GM11168 (cell line): ENCODE measurements around the gene CACNG4.

Source experiments
- in situ Hi-C: fragments of 300-500 bp; cut with MboI; formaldehyde crosslinking; loops from one replicate; pipeline ENCODE4 v1.12.0; 2022; ENCODE audit warnings: low sequenced_read_pairs; ENCODE audit not compliant: unreplicated experiment

Gene CACNG4

DNA sequence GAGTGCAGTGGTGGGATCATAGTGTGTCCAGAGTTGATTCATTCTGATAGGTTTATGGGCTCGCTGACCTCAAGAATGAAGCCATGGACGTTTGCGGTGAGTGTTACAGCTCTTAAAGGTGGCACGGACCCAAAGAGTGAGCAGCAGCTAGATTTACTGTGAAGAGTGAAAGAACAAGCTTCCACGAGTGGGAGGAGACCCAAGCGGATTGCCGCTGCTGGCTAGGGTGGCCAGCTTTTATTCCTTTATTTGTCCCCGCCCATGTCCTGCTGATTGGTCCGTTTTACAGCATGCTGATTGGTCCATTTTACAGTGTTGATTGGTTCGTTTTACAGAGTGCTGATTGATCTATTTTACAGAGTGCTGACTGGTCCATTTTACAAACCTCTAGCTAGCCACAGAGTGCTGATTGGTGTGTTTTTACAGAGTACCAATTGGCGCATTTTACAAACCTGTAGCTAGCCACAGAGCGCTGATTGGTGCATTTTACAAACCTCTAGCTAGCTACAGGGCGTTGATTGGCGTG is 17.5 kb downstream of the CACNG4 start:
- in situ Hi-C loops, result no loop called here

DNA sequence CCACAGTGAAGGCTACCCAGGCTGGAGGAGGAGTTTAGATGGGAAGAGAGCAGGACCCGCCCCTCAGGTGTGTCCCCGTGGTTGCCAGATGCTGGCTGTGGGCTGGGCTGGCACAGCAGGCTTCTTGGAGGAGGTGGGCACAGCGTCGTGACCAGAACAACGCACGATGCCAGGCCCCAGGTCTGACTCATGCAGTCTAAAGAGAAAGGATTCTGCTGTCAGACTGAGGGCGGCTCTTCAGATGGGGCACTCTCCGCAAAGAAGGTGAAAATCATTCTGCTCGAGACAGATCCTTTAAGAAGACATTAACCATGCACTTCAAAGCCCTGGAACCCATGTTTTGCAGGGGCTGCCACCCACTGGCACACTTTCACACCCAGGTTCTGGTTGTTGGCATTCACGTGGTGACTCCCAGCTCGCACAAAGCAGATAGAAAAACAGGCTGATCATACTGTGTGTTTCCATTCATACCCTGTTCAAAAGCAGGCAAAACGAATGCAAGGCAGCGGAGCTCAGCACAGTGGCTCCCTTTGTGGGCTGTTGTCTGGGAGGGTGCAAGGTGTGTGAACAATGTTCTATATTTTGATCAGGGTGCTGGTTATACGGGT is 19.0 kb downstream of the CACNG4 start:
- in situ Hi-C loops, result no loop called here

DNA sequence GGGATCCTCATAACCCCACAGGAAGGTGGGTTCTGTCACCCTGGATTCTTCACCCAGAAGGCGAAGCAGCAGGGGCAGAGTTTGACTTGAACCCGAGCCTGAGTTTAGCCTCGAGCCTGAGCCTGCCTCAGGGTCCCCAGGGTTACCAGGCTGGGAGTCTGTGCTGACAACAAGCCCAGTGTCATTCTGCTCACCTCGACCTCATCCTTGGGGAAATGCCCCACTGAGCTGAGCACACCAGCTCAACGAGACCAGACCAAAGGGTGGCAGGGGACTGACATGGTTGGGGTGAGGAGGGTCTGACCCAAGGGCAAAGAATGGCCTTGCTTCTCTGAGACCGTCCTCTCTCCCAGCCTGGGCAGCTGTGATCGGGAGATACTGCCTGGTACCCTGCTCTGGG is 20.2 kb downstream of the CACNG4 start:
- in situ Hi-C loops, result no loop called here

DNA sequence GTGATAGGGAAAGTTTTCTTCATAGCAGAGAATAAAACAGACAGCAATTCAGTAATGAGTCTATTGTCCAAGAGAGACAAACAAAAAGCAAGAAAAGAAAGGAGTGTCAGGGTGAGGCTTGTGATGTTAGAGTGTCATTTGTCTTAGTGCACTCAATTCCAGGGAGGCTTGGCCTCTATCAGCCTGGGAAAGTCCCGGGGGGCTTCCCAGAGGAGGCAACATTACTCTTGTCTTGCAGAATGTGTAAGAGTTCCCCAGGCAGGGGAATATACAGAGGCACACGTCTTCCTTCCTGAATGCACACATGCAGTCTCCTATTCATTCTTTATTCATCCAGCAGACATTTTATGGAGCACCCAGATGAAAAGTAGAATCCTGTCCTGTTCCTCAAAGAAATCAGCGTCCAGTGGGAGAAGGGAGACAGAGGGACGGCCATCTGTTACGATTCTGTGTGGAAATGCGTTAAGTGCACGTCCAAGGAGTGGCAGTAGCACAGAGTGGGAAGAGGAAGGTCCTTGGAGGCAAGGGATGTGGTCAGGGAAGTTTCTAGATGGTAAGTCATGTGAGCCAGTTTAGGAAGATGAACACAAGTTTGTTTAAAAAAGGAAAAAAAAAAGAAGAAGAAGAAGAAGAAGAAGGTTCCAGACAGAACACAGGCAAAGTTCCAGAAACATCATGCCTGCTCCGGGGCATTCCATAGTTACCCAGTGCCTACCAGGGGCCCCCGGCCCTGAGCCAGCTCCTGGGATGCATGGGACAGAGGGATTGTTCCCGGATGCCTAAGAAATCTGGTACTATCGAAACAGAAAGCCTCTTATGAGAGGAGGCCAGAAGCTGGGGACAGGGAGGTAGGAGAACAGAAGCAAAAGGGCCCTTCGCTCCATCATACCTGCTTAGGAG is 21.1 kb downstream of the CACNG4 start:
- in situ Hi-C loops, result no loop called here

DNA sequence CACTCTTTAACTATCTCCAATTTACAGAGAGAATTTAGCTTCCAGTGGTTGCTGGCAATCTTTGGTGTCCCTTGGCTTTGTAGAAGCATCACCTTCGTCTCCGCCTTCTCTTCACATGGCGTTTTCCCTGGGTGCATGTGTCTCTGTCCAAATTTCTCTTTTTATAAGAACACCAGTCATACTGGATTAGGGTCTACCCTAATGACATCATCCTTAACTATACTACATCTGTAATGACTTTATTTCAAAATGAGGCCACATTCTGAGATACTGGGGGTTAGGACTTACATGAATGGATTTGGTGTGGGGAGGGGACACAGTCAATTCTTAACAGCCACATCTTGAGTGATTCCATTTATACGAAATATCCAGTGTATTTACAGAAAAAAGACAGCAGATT is 22.2 kb downstream of the CACNG4 start:
- in situ Hi-C loops, result no loop called here

DNA sequence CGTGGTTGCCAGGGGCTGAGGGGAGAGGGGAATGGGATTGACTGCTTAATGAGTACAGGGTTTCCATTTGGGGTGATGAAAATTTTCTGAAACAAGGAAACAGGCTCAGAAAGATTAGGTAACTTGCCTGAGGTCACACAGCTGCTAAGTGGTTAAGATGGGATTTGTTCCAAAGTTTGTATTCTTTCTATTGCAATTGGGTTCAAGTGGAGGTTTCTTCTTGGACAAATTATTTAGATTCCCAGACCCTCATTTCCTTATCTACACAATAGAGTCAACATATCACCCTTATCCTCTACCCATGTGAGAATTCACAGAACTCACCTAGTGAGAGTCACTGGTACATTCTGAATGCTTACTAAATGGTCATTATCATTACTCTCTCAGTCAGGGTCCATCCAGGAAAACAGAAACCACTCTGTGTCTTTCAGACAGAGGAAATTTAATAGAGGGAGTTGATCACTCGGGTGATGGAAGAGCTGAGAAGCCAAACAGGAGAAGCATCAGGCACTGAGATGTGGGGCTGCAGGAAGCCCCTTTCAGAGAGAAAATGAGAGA is 22.6 kb downstream of the CACNG4 start:
- in situ Hi-C loops, result no loop called here

DNA sequence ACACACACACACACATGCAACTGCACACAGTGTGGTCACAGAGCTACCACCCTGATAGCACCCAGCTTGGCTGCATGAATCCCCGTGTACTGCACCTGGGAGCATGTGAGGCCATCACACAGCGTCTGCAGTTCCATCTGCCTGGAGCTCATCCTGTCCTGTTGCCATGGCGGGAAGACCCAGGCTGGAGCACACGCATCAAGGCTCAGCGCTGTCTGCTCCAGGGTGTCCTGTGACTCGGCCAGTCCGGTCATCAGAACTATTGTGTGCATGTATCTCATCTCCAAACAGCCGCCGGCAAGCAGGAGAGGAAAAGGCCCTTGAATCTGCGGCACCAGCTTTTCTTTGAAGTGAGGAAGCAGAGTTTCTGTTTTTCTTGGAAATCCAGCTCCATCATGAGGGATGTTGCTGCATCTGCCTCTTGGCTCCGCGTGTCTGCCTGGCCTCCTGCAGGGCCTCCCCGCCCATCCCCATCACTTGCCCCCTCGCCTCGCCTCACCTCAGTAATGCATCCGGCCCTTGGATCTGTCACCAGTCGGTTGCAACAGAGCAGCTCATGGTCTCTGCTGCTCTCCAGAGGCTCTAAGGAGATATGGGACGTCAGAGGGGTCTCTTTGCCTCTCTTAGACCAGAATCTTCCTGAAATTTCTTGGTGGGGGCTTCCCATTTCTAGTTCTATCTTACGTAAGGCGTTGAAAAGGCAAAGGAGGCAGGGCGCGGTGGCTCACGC is 23.7 kb downstream of the CACNG4 start:
- in situ Hi-C loops, result no loop called here

DNA sequence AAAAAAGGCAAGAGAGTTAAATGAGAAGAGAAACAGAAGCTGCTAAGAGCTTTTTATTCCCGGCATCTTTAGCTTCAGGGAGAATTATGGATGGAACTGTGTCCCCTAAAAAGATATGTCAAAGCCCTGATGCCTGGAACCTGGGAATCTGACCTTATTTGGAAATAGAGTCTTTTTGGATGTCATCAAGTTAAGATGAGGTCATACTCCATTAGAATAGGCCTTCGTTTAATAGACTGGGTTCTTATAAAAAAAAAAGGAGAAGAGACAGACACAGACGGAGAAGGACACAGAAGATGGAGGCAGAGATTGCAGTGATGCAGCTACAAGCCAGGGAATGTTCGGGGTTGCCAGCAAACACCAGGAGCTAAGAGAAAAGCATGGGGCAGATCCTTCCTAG is 24.6 kb downstream of the CACNG4 start:
- in situ Hi-C loops, result no loop called here

DNA sequence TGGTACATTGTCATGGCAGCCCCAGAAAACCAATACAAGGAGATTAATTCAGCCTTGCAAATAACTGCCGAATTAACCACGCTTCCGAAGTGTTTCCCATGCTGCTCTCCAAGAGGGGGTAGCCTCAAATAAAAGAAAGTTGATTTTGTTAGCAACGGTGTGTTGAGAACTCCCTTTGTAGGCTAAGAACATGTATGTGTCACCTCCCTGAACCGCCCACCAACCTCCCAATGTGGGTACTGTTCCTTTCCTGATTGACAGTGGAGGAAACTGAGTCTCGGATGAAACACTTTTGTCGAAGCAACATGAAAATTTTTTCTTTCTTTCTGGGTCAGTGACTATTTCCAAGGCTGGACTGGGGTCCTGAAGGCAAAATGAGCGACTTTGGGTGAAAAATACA is 25.1 kb downstream of the CACNG4 start:
- in situ Hi-C loops, result no loop called here

DNA sequence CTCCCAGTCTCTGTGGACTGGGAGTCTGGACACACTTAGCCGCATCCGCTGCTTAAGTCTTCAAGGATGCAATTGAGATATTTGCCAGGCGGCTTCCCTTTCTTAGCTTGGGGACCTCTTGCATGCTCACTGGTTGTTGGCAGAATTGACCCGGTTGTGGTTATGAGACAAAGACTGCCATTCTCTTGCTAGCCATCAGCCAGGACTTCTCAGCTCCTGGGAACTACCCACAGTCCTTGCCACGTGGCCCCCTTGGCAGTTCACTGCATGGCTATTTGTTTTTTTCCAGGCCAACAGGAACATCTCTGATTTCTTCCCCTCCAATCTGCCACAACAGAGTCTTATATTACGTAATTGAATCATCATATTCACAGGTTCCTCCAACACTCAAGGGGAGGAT is 25.5 kb downstream of the CACNG4 start:
- in situ Hi-C loops, result no loop called here

DNA sequence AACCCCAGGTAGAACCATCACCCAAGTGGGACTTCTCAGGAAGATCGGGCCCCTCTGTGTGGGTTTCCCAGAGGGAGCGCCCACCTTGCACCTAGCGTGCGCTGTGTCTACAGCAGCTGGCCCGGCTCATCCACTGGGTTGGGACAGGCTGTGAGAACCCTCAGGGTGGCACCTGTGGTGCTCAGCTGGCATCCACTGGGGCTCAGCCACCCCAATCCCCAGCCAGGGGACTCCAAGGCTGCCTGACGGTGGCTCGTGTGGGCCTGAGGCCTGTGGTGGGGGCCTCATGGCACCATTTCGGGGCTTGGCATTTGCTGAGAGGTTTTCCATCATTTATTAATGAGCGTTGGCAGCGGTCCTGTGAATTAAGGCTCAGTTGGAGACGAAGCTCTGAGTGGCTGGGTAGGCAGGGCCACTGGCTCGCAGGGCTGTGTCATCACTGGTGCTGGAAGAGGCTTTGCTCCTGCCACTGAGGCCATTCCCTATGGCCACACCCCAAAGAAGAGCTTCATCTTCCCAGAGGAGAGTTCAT is 28.5 kb downstream of the CACNG4 start:
- in situ Hi-C loops, result no loop called here

DNA sequence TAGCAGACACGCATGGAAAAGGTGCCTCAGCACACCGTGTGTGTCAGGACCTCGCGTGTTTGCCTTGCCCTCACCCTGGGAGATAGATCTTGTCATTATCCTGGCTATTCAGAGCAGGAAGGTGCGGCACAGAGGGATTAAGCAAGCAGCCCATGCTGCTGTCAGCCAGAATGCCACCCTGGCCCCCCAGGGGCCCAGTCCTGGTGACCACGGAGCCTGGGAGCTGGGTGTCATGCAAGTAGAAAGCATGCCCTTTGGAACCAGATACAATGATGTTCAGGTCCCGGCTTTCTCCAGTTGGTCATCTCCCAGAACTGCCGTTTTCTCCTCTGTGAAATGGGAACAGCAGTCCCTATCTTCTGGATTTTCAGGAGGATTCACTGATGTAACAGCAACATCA is 29.9 kb downstream of the CACNG4 start:
- in situ Hi-C loops, result no loop called here

DNA sequence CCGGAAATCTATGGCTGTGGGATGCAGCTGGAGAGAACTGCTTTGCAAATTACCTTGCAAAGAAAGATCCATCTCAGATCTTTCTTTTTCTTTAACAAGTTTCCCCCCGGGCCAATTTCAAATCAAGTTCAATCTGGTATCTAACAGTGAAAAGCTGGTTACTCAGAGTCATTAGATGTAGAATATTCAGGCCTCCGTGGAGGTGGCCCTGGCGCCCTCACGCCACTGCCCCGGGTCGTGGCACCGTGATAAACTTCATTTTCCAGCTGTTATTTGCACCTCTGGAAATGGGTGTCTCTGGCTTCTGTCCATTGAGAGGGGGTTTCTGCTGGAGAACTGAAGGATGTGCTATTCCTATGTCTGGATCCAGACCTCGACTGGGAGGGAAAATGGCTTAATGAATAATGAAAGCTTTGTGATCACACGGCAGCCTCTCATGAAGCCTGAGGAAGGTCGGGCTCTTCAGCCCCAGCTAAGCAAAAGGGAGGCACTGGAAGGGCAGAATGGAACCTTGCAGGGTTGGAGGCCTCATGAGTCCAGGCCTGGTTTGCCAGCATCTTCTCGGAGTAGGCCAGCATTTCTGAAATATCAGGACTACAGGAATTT is 30.5 kb downstream of the CACNG4 start:
- in situ Hi-C loops, result no loop called here

DNA sequence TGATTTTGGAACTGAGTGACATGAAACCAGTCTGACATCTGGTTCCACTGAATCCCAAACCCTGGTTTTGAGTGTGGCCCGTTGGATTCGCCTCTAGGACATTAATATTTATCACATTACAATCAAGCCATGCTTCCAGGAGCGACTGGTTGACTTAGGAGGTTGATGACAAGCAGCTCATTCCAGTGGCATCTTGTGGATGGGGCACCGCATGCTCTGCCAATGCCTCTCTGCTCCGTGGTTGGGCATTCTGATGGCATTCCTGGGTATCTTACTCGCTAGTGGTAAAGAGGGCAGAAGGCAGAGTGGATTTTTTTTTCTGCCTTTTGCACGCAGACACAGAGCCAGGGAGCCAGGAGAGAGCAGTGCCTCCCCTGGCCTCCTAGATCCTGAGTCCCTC is 31.4 kb downstream of the CACNG4 start:
- in situ Hi-C loops, result no loop called here

DNA sequence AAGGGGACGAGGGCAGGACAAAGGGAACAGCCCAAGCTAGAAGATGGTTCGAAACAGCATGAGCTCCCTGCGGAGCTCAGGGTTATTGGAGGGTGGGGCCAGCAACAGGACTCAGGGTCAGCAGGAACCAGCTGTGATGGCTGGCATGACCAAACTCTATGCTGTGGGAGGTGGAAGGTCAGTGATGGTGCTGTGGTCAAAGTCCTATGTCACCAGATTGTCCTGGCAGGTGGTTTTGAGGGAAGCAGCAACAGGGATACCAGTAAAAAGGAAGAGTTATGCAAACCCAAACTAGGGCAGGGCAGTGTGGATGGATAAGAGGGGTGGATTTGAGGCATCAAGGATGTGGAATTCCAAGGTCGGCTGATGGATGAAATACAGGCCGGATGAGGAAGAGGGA is 32.4 kb downstream of the CACNG4 start:
- in situ Hi-C loops, result no loop called here

DNA sequence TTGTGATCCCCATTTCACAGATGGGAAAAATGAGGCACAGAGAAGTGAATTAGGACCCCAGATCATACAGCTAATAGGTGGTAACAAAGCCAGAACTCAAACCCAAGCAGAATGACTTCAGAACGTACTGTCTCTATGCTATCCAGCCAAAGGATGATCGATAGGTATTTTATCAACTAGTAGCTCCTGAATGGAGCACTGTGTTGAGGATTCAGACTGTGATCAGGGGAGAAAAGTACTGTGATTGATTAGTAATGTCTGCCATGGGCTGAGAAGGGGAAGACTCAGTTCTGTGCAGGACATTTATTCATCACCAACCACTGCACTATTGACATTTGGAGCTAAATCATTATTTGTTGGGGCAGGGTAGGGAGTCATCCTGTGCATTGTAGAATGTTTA is 38.7 kb downstream of the CACNG4 start:
- in situ Hi-C loops, result no loop called here

DNA sequence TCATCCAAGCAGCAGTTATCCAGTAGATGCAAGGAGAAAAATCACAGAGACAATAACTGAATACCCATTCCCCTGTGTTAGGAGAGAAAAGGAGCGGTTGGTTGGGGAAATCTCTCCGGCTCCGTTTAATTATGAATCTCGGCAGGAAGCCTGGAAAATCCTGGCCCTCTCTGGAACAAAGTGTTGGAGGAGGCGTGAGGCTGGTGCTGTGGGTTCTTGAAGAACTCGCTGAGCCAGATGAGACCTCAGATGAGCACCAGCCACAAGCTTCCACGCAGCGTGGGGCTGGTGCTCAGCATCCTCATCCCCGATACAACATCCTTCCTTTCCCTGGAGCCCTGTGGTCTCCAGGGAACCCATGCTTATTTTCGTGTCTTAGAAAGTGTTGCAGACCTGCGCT is 39.7 kb downstream of the CACNG4 start:
- in situ Hi-C loops, result no loop called here

DNA sequence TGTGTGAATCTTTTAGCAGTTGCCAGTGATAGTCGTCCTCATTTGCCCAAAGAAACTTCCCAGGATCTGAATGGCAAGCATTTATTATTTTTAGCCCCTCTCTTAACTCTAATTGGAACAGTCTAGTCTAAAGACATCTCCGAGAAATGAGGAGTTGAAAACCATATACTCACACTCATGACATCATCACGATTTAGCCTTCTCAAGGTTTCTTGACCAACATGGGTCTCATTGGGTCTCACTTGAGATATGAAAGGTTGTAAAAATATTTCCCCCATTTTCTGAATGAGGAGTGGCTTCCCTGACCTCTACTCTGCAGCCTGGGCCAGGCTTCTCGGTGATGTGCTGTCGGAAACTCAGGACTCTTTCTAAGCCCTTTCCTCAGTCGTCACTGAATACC is 42.8 kb downstream of the CACNG4 start:
- in situ Hi-C loops, result no loop called here

DNA sequence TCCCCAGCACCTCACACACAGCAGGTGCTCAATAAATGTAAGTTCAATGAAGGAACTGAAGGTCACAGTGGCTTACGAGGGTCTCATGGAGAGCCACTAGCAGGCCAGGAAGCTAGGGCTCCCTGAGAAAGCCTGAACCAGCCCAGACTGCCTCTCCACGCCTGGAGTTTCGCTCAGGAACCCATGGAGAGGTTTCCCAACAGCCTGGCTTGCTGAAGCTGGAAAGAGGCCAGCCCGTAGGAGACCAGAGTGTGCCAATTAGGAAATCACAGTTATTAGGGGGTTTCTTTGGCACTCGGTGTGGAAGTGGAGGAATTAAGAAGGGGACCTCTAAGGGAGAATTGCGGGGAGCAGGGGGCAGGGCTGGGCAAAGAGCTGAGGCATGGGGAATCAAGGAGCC is 43.6 kb downstream of the CACNG4 start:
- in situ Hi-C loops, result no loop called here

DNA sequence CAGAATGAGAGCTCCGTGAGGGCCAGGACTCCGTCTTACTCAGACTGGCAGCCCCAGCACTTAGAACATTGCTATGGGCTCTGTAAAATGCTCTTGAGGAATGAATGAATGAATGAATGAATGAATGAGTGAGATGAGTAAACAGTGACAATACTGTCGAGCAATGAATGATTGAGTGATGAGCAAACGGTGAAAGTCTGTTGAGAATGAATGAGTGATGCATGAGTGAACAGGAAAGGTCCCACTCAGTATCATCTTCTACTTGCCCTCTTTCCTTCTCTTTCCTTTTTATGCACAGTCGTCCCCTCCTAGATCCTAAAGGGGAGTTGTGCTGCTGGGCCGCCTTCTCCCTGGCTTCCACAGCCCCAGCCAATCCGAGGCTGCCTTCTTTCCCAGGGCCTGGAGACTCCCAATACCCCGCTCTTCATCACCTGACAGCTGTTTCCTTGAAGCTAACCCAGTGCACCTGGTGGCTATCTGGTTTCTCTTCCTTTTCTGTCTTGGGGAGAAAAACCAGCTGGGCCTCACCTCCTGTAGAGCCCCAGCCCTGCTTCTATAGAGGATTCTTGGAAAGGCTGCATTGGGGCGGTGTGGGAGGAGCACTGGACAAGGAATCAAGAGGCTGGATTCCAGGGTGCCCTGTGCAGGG is 47.1 kb downstream of the CACNG4 start:
- in situ Hi-C loops, result no loop called here
